Endothelial cell of hepatic sinusoid (primary cell): Measurements from ENCODE around the gene PBX1.
"Not testable (repeated sequence)": the region's sequence is repeated elsewhere in the genome, so short reads cannot be mapped to it uniquely, and the experiment has no call there.

ENCODE experiments used
- in situ Hi-C: cut with HindIII; loops from 2 replicates; pipeline ENCODE4 v1.10.0; 2017; ENCODE audit warnings: low sequenced_read_pairs

PBX1 gene

GRCh38 chr1:164637461-164638375, 78.7 kb downstream of the PBX1 start:
- in situ Hi-C loops, result no loop called here

GRCh38 chr1:164638492-164639202, 79.7 kb downstream of the PBX1 start:
- in situ Hi-C loops, result no loop called here

GRCh38 chr1:164640686-164641352, 81.8 kb downstream of the PBX1 start:
- in situ Hi-C loops, result loop anchor here (5.0 kb wide), 1 partner anchor 79 kb away; no protein-coding TSS in a partner anchor

GRCh38 chr1:164641353-164641730, 82.4 kb downstream of the PBX1 start:
- in situ Hi-C loops, result loop anchor here (5.0 kb wide), 1 partner anchor 79 kb away; no protein-coding TSS in a partner anchor

- in situ Hi-C loops, result loop anchor here (5.0 kb wide), 1 partner anchor 81 kb away; no protein-coding TSS in a partner anchor
These were observed 84.0 kb downstream of the PBX1 start for GRCh38 chr1:164643018-164643417.

- in situ Hi-C loops, result loop anchor here (5.0 kb wide), 1 partner anchor 82 kb away; no protein-coding TSS in a partner anchor
These were observed 85.3 kb downstream of the PBX1 start for GRCh38 chr1:164644268-164644667.

- in situ Hi-C loops, result loop anchor here (5.0 kb wide), 1 partner anchor 83 kb away; no protein-coding TSS in a partner anchor
These were observed 86.0 kb downstream of the PBX1 start for GRCh38 chr1:164644774-164645644.

GRCh38 chr1:164645921-164646320, 86.9 kb downstream of the PBX1 start:
- in situ Hi-C loops, result no loop called here

- in situ Hi-C loops, result no loop called here
These were observed 88.2 kb downstream of the PBX1 start for GRCh38 chr1:164647211-164647610.

- in situ Hi-C loops, result no loop called here
These were observed 89.7 kb downstream of the PBX1 start for GRCh38 chr1:164648636-164649035.

- in situ Hi-C loops, result no loop called here
These were observed 90.2 kb downstream of the PBX1 start for GRCh38 chr1:164649146-164649545.

GRCh38 chr1:164650531-164650930, 91.5 kb downstream of the PBX1 start:
- in situ Hi-C loops, result no loop called here

GRCh38 chr1:164651351-164651951, 92.5 kb downstream of the PBX1 start:
- in situ Hi-C loops, result no loop called here

- in situ Hi-C loops, result not testable (repeated sequence)
These were observed 94.0 kb downstream of the PBX1 start for GRCh38 chr1:164652969-164653368.

GRCh38 chr1:164653705-164654104, 94.7 kb downstream of the PBX1 start:
- in situ Hi-C loops, result no loop called here

GRCh38 chr1:164654200-164654599, 95.2 kb downstream of the PBX1 start:
- in situ Hi-C loops, result no loop called here

GRCh38 chr1:164658864-164659263, 99.9 kb downstream of the PBX1 start:
- in situ Hi-C loops, result no loop called here

GRCh38 chr1:164659621-164660411, 100.8 kb downstream of the PBX1 start:
- in situ Hi-C loops, result no loop called here

- in situ Hi-C loops, result no loop called here
These were observed 101.4 kb downstream of the PBX1 start for GRCh38 chr1:164660412-164660772.
